NCI-H226 (cell line): ENCODE results near the gene OPCML.

Experiments
- DNase-seq: peaks from one replicate; pipeline ENCODE4 v3.0.0-alpha.2; 2015

OPCML gene

DNA sequence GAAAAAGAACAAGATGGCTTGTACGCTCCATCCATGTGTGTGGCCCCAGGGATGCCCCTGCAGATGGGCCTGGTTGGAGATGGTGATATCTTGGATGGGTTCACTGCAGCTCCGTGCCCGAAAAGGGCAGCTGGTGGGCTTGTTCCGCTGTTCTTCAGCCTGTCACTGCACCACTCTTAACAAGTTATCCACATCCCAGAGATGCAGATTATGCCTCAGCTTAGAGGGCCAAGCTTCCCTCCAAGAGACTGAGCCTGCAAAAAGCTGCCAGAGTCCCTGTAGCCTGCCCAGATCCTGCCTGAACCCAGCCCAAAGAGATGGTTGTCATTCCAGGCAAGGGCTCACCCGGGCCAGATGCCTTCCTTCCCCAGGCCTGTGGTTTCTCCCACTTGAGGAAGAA lies 308.0 kb downstream of the OPCML start:
- DNase-seq, result no peak

DNA sequence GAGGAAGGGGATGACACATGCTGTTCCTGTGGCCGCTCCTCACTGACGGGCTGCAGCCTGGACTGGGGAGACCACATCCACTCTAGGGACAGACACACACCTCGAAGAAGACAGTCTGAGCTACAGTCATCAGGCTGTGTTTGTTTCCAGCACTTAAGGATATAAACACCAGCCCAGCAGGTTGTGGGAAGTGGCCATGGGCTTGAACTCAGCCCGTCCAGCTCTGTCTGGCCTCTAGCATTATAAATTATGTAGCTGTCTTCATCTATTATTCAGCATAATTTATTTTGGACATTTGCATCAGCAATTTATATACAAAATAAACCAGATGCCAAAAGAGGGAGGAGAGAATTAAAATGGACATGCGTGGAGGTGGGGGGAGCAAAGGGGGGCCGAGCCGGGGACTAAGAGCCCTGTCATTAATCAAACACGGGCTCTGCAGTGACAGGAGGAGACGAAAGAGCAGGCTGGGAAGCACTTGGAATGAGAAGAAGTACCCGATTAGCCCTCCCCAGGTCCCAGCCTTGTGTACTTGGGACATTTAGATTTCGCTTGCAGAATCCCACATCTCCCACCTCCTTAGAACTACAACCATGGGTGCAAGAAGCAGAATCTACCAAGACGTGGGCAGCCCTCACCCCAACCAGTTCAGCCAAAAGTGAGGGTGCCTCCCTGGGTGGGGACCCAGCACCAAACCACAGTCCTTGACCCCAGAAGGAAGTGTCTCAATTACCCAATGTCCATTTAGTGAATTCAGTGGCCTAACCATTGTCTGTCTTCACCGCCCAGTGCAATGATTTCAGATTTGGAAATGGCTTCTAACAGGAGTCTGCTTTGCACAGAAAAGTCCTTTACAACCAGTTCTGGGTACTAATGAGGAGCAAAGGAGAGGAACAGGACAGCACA lies 309.6 kb downstream of the OPCML start:
- DNase-seq, result no peak

DNA sequence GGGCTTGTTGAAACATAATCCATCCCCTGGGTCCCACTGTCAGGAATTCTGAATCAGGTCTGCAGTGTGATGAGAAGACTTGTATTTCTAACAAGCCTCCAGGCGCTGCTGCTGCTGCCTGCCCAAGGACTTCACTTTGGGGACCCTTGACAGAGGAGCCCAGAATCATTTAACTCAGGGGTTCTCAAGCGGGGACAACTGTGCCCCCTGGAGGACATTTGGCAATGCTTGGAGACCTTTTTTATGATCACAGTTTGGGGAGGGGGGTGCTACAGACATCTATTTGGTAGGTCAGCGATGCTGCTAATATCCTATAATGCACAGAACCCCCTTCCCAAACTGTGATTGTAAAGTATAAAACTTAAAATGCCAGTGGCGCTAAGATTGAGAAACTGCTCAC lies 312.8 kb downstream of the OPCML start:
- DNase-seq, result no peak

DNA sequence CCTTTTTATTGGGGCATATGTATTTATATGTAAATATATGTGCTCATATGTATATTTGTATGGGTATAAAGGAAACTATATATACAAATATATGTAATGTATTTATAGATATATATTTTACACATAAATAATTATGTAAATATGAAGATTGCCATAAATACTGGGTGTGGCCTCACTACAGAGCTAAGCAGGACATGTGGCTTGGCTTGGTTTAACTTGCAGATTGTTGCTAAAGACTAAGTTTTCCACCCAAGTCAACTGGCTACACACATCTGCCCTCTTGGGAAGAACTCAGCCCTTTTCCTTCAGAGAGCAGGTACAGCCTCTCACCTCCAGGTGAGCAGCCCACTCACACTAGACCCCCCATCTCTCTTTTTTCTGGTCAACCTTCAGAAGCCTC lies 315.5 kb downstream of the OPCML start:
- no peak for DNase-seq

DNA sequence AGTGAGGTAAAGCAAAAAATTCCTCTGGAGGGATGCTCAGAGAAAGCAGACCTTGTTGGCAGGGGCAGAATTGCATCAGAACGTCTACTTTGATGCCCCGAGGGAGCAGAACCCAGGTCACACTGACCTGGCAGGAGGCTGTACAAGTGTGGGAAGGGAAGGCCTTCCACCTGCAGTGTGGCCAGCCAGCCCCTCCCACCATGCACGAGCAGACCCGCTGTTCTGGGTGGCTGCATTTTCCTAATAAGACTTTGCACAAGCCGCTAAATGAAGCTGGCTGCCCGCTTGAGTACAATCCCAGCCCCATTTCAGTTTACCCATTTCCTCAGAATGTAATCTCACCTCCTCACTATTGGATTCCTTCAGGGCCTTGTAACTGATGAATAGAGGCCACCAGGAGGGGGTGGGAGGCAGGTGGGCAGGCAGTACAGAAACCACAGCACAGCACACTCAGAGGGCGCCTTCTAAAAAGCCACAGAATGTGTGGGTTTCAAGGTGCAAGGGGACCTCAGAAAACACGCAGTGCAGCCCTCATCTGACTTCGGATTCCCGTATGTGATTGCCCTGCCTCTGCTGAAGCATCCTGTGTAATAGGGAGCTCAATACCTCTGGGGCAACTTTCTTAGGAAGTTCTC lies 316.6 kb downstream of the OPCML start:
- no peak for DNase-seq

DNA sequence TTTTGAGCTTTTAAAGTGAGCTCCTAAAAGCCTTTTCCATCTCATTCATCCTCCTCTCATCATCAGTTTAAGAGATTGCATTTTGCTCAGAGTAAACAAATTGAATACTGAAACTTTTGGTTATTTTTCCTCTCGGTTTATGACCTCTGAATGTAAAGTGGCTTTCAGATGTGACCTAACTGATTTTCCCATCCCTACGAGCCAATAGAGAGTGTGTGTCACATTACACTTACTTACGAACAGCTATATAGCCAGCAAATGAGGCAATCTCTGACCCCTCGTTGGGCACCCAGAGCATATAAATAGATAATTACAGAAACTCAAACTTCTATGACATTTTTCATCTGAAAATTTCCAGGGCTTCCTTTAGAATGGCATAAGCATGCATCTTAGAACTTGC lies 317.7 kb downstream of the OPCML start:
- DNase-seq, result no peak

DNA sequence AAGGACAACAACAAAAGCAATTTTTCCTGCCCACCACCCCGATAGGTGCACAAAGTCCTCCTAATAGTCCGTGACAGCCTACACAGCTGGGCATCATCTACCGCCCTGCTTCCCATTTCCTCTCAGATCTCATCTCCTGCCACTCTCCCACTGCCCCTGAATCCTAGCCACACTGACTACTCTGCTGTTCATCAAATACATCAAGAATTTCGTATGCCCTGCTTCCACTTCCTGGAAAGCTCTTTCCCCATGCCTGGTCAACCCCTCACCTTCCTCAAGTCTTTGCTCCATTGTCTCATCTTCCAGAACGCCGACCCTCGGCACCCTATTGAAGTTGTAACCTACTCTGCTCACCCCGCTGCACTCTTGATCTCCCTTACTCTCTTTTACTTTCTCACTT lies 320.1 kb downstream of the OPCML start:
- DNase-seq, result no peak

DNA sequence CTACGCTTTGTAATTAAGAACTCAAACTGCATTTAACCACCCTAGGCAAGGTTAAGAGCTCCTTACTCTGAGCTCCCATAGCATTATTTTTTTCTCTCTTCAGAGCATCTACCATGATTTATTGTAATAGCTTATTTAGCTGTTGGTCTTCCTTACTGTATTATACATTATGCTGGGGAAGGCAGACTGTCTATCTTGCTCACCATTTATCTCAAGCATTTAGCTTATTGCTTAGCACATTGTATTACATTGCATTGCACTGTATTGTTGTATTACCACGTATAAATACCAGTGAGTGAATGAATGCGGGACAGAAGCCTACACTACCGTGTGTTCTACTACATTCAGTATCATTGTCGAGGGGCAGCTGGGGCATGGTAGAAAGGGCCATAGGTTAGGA lies 324.3 kb downstream of the OPCML start:
- no peak for DNase-seq

DNA sequence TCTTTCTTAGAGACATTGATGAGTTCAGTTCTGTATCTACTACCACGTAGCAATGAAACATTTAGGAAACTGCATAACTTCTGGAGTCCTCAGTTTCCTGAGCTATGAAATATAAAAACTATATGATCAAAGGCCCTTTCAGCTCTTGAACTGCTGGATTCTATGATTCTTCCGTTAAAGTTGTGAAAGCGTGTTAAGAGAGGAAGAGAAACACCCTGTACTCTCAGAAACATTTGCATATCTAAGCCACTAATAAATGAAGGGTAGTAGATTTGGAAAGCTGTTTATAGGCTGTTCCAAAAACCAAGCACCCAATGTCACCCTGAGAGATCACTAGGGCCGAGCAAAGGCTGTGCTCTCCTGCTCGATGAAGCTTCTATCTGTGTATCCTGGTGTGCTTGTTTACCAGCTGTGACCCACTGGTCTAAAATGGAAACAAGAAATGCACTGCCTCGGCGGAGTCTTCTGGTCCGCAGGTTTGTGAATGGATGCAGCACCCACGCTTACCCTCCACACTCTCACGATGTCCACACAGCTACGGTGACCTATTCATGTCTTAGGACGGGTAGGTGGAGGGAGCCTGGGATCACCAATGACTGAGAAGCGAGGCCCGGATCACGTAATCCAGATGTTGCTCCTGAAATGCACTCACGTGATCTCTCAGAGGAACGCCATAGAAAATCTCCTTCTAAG lies 325.8 kb downstream of the OPCML start:
- DNase-seq, result no peak

DNA sequence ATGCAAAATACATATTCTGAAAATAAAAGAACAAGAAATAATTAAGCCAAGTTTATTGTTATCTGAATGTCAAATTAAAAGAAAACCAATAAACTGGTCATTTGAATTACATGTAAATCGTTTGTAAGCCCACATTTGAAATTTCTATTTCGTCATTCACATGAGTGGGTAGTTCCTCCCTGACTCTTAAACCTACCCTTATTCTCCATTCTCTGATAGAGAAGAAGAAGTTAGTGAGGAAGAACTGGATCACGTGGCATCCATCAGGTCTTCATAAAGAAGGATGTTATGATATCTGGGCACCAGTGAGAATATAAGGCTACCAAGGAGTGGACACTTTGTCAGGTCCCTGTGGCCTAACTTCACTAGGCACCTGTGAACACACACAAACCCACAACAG lies 328.1 kb downstream of the OPCML start:
- no peak for DNase-seq

DNA sequence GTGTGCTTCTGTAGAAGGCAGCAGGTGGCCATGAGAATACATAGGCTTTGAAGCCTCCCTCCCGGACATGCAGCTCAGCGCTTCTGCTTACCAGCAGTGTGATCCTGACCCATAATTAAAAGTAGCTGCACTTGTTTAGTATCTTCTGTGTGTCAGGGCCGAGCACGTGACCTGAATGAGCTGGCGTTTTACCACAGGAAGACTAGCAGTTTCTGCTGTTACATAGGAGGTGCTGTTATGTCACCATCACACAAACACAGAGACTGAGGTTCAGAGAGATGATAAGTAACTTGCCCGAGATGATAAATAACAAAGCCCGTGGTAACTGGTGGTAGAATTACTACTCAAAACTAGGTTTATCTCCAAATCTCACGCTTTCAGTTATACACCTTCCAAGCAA lies 329.5 kb downstream of the OPCML start:
- no peak for DNase-seq

DNA sequence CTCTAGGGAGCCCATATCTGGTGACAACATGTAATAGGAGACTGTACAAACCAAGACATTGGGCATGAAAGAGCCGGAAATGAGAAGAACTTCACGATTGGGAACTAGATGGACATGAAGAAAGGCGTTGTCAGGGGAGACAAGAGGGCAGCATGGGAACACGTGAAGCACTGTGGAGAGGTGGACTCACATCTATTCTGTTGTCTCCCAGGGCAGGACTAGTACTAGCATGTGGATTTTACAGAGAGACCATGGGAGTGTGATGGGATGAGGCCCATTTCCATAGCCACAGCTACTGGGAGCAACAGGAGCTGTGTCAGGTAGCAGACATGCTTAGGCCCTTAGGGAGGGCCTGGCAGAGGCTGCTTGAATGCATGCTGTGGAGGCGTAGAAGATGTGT lies 333.9 kb downstream of the OPCML start:
- DNase-seq, result no peak

DNA sequence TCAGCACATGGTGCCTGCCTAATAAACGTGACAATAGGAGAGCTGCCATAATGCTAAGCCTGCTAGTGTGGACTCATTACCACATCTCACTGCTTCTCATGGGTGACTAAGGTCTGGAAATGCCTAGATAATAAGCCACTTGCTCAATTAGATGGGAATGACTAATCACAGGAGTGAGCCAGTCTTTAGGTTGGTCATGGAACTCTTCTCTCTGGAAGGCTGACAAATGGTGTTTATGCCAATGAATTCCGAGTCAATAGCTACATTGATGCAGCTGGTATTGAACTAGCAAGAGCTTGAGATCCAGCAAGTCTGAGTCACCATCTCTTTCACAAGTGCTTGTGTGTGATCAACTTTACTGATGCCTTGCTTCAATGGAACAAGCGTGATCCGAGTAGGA lies 334.9 kb downstream of the OPCML start:
- DNase-seq, result no peak

DNA sequence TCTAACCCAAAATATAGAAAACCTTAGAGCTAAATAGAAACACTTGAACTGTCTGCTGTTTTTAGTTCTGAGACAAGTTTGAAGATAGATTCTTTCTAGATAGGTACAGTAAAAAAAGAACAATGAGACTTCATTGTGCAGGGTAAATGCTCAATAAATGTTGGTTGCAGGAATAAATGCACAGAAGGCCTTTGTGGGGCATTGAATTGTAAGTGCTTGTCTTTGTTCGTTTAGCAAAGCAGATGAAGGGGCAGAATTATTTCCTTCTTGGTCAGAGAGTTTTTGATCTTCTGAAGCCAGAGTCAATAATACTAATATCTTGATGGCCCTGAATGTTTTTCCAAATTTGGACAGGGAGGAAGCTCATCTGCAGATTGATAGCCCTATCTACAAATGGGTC lies 340.4 kb downstream of the OPCML start:
- DNase-seq, result no peak

DNA sequence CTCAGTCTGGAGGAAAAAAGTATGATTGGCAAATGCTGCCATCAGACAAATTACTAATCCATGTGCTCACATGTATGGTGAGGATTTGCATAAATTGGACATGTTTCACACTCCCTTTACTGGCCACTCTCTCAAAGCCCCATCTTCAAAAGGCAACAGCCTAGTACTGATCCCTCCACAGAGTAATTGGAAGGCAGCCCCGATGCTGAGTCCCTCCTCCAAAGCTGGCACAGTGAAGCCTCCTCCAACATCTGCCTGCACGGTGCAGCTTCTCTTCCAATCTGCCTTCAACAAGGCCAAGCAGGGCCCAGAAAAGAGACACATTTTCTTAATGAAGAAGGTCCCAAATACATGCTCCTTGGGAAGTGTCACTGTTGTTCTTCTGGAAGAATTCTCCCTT lies 350.6 kb downstream of the OPCML start:
- no peak for DNase-seq

DNA sequence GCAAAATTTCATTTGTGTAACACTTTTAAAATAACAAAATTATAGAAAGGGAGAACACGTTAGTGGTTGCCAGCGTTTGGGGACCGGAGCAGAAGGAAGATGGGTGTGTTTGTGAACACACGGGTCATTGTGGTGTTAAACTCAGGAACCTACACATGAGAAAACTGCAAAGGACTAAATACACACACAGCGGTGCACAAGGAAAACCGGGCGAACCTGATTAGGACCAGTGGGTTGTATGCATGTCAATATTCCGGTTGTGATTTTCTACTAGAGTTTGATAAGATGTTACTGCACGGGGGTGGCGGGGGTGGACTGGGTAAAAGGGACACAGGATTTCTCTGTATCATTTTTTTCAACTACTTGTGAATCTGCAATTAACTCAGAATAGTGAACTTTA lies 351.2 kb downstream of the OPCML start:
- DNase-seq, result no peak

DNA sequence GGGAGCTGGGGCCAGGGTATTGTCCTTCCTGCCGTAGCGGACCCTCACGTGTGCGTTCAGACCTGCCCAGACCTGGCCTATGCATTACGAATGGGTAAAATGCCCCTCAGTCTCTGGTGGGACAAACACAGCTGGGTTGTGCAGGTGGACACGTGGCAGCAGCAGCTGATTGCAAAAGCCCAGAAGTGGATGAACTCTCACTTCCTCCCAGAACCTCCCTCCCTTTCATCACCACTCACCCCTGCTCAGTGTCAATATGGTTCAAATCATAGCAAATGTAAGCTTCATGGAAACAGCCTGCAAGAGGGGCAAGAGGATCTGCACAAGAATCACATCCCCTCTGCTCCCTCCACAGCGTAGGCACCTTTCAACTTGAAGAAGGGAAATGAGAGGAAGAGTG lies 352.1 kb downstream of the OPCML start:
- no peak for DNase-seq

DNA sequence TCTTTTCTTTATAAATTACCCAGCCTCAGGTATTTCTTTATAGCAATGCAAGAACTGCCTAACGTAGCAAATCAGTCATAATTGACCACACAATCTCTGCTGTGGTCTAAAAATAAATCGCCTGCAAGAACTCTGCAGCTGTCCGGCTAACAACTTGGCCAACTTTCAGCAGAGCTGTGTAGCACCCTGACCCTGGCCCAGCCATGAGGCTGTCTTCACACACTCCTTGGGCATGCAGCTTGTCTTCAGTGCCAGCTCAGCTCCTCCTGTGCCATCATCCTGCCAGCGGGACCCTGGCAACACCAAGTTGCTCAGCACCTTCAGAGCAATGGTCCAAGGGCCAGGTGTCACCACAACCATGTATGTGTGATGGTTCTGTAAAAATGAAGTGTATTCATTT lies 355.6 kb downstream of the OPCML start:
- no peak for DNase-seq

DNA sequence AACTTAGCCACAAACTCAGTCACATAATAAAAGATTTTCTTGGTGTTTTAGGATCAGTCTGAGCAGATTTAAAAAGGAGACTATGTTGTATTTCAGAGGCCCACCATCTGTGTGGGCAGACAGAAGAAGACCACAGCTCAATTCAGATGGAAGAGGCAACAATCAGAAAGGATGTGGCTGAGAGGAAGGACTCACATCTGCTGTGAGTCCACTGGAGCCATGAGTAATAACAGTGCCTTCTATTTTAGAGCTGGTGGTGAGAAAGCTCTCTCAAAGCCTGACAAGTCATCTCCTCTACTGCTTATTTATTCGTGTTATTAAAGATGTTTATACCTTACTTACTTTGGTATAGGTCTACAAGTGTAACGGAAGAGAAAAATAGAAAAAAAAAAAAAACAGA lies 357.2 kb downstream of the OPCML start:
- no peak for DNase-seq

DNA sequence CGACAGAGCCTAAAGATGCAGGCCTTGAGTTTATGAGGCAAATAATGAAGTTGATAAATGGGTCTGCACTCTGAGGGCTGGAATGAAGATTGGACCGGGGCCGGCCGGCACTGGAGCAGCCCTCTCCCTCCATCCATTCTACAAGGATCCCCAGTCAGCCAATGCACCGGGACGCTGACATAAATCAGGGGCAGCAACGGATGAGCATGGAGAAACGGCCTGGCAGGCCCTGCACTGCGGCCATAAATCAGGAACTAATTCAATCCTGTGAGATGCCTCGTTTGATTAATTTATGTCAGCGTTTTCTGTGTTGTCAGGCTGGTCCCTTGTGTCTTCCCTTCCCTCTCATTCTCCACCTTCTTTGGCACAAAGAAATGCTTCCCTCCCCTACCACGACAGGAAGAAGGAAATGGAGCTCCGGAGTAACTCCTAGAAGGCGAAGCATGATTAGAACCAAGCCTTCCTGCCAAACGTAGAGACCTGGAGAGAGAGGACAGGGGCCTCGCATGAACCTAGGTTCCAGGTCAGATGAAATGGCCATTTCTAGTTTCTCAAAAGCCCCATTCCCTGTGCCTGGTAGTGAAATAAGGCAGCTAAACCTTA lies 358.4 kb downstream of the OPCML start:
- no peak for DNase-seq

DNA sequence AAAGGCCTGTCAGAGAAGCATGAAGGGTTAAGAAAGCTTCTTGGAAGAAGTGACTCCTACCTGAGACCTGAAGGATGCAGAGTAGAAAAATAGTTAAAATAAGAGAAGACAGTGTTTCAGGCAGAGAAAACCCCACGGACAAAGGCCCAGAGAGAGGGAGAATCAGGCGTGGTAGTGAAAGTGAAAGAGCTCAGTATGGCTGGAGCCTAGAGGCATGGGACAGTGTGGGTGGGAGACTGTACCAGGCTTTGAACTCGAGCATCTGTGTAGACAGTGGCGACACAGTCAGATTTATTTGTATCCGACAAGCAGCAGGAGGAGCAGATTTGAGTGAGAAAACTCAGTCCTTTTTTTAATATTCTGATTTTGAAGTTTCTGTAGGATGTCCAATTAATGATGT lies 360.0 kb downstream of the OPCML start:
- no peak for DNase-seq

DNA sequence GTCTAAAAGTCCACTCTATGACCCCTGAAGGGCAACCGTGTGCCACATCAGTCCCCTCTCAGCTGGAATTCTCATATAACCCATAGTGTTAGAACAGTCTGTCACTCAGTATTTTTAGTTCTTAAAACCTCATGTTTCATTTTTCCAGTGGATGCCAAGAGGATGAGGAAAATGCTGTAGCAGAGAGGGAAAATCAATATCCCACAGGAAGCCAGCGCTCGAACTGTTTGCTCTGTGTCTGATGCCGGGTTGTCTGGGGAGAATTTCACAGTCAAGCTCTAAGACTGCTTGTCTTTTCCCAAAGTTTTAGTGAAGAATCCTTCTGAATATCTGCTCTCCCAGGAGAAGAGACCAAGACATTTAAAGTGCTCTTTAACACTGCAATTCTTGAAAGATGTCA lies 360.9 kb downstream of the OPCML start:
- DNase-seq, result no peak

DNA sequence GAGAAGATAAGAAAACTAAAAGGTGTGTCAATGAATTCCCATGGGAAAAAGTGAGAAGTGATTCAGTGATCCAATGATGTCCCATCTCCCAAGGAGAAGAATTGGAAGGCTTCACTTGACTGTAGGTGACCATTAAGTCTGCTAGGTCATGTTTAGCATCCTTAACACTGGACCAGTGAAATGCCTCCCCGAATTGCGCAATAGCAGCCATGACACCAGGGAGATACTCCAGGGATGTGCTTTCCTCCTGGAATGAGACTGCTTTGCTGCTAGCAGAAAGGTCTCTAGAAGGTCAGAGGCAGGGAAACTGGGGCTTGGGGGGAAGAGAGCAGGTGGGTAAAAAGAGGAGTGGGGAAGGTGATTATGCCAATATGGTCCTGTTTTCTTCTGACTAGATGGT lies 364.3 kb downstream of the OPCML start:
- no peak for DNase-seq

DNA sequence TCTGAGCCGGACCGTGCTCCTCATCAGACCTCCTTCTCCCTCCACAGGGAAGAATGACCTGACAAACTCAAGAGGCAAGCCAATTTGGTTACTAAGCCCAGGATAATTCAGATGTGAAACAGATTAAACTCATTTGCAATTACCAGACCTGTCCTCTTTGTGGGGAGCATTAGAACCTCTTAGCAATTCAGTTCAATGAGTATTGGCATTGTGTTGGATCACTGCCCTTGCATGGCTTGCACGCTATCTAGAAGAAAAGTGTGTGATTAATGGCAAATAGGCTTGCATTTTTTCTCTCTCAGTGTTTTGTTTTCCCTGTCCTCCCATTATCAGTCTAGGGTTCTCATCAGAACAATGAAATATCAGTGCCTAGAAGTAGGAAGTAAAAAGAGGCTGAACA lies 365.6 kb downstream of the OPCML start:
- no peak for DNase-seq
